H9 (cell line): ENCODE measurements around the gene TNIP2. TPM values are rescaled to one million over a fixed set of nuclear protein-coding genes. Genes with fewer than 3 reads are reported as not detected.

Source experiments
- DNase-seq: peaks from one replicate; pipeline ENCODE4 v3.0.0-alpha.2; 2017
- H2AFZ ChIP-seq: one replicate; pipeline ENCODE4 v1.6.1; 2013; ENCODE audit warnings: mild to moderate bottlenecking, low read length, control low read depth, moderate library complexity
- H2AK5ac ChIP-seq: 2 replicates; pipeline ENCODE4 v1.6.1; 2013; ENCODE audit warnings: low read length, control low read depth, mixed read lengths; ENCODE audit not compliant: insufficient read length
- H2BK120ac ChIP-seq: one replicate; pipeline ENCODE4 v1.6.1; 2013; ENCODE audit warnings: low read depth, mild to moderate bottlenecking, low read length, control low read depth, inconsistent platforms; ENCODE audit not compliant: poor library complexity, severe bottlenecking
- H2BK12ac ChIP-seq: 2 replicates; pipeline ENCODE4 v1.6.1; 2013; ENCODE audit warnings: low read length, control low read depth, mixed read lengths, low read depth; ENCODE audit not compliant: insufficient read length
- H2BK15ac ChIP-seq: 2 replicates; pipeline ENCODE4 v1.6.1; 2013; ENCODE audit warnings: low read depth, low read length, control low read depth
- H2BK20ac ChIP-seq: one replicate; pipeline ENCODE4 v1.6.1; 2013; ENCODE audit warnings: low read depth, mild to moderate bottlenecking, low read length, control low read depth, inconsistent platforms; ENCODE audit not compliant: poor library complexity, severe bottlenecking
- H2BK5ac ChIP-seq: 2 replicates; pipeline ENCODE4 v1.6.1; 2013; ENCODE audit warnings: low read length, control low read depth, mixed read lengths; ENCODE audit not compliant: insufficient read length
- H3K14ac ChIP-seq: 2 replicates; pipeline ENCODE4 v1.6.1; 2013; ENCODE audit warnings: low read length, control low read depth; ENCODE audit not compliant: insufficient read depth
- H3K18ac ChIP-seq: 2 replicates; pipeline ENCODE4 v1.6.1; 2013; ENCODE audit warnings: low read depth, mild to moderate bottlenecking, mixed read lengths, low read length, control low read depth; ENCODE audit not compliant: insufficient read length
- H3K23ac ChIP-seq: 2 replicates; pipeline ENCODE4 v1.6.1; 2013; ENCODE audit warnings: low read length, control low read depth, mixed read lengths, low read depth; ENCODE audit not compliant: insufficient read length
- H3K23me2 ChIP-seq: 2 replicates; pipeline ENCODE4 v1.6.1; 2013; ENCODE audit warnings: low read depth, mild to moderate bottlenecking, mixed read lengths, low read length, control low read depth; ENCODE audit not compliant: insufficient read length, poor library complexity, severe bottlenecking
- H3K27ac ChIP-seq: 2 replicates; pipeline ENCODE4 v1.5.1; 2013; ENCODE audit warnings: low read length, control low read depth, mixed read lengths, low read depth; ENCODE audit not compliant: insufficient read length
- H3K27me3 ChIP-seq: 2 replicates; pipeline ENCODE4 v1.6.1; 2013; ENCODE audit warnings: low read length, control low read depth, inconsistent platforms; ENCODE audit not compliant: insufficient read depth
- H3K4ac ChIP-seq: 2 replicates; pipeline ENCODE4 v1.6.1; 2013; ENCODE audit warnings: low read depth, mild to moderate bottlenecking, control low read depth, inconsistent platforms, low read length, moderate library complexity
- H3K4me1 ChIP-seq: 2 replicates; pipeline ENCODE4 v1.6.1; 2013; ENCODE audit warnings: low read length, control low read depth, inconsistent platforms; ENCODE audit not compliant: insufficient read depth
- H3K4me2 ChIP-seq: 2 replicates; pipeline ENCODE4 v1.6.1; 2013; ENCODE audit warnings: low read length, control low read depth, mixed read lengths; ENCODE audit not compliant: insufficient read length, insufficient read depth
- H3K56ac ChIP-seq: 2 replicates; pipeline ENCODE4 v1.6.1; 2013; ENCODE audit warnings: low read depth, mild to moderate bottlenecking, mixed read lengths, low read length, control low read depth; ENCODE audit not compliant: insufficient read length
- H3K79me1 ChIP-seq: 2 replicates; pipeline ENCODE4 v1.6.1; 2013; ENCODE audit warnings: low read depth, mild to moderate bottlenecking, moderate library complexity, low read length, control low read depth, inconsistent platforms; ENCODE audit not compliant: insufficient read depth, poor library complexity, severe bottlenecking
- H3K79me2 ChIP-seq: 2 replicates; pipeline ENCODE4 v1.6.1; 2013; ENCODE audit warnings: low read length, control low read depth, inconsistent platforms; ENCODE audit not compliant: insufficient read depth
- H3K9ac ChIP-seq: 2 replicates; pipeline ENCODE4 v1.6.1; 2013; ENCODE audit warnings: low read length, control low read depth, mixed read lengths; ENCODE audit not compliant: insufficient read length; ENCODE audit errors: extremely low read depth
- H3K9me3 ChIP-seq: one replicate; pipeline ENCODE4 v1.6.1; 2013; ENCODE audit warnings: low read depth, low read length, inconsistent platforms; ENCODE audit not compliant: control insufficient read depth
- H3T11ph ChIP-seq: one replicate; pipeline ENCODE4 v1.6.1; 2013; ENCODE audit warnings: mild to moderate bottlenecking, low read length, control low read depth, inconsistent platforms
- H4K20me1 ChIP-seq: one replicate; pipeline ENCODE4 v1.6.1; 2013; ENCODE audit not compliant: control insufficient read depth, insufficient read length, insufficient read depth
- H4K5ac ChIP-seq: 2 replicates; pipeline ENCODE4 v1.6.1; 2013; ENCODE audit warnings: low read depth, mild to moderate bottlenecking, mixed read lengths, low read length, control low read depth; ENCODE audit not compliant: insufficient read length
- H4K8ac ChIP-seq: replicated peaks from 2 replicates; pipeline ENCODE4 v1.6.1; 2013; ENCODE audit warnings: low read length, control low read depth, mixed read lengths, low read depth; ENCODE audit not compliant: insufficient read length
- H4K91ac ChIP-seq: 2 replicates; pipeline ENCODE4 v1.6.1; 2013; ENCODE audit warnings: low read depth, mild to moderate bottlenecking, moderate library complexity, mixed read lengths, low read length, control low read depth; ENCODE audit not compliant: insufficient read length
- H3K27ac Mint-ChIP-seq, 3 experiments: 2 replicates in 2 of 3; 3 replicates in 1 of 3; pipeline ENCODE4 v1.8.0; 2020 to 2021; ENCODE audit warnings: mixed read lengths in 3 of 3, mild to moderate bottlenecking in 1 of 3, moderate library complexity in 1 of 3
- H3K27me3 Mint-ChIP-seq: 2 replicates; pipeline ENCODE4 v1.8.0; 2021; ENCODE audit warnings: low read depth, mild to moderate bottlenecking, moderate library complexity, mixed read lengths
- H3K36me3 Mint-ChIP-seq, 3 experiments: 2 replicates in 2 of 3; 3 replicates in 1 of 3; pipeline ENCODE4 v1.8.0; 2020 to 2021; ENCODE audit warnings: low read depth in 3 of 3, mixed read lengths in 3 of 3; ENCODE audit not compliant: insufficient read depth in 1 of 3
- H3K4me1 Mint-ChIP-seq, 2 experiments: 2 replicates each; pipeline ENCODE4 v1.8.0; 2020; ENCODE audit warnings: mixed read lengths in 2 of 2
- H3K4me3 Mint-ChIP-seq, 2 experiments: 2 replicates in 1 of 2; 3 replicates in 1 of 2; pipeline ENCODE4 v1.8.0; 2020 to 2021; ENCODE audit warnings: mild to moderate bottlenecking in 2 of 2, mixed read lengths in 2 of 2, moderate library complexity in 1 of 2
- H3K9me3 Mint-ChIP-seq, 2 experiments: 2 replicates in 1 of 2; 3 replicates in 1 of 2; pipeline ENCODE4 v1.8.0; 2020; ENCODE audit warnings: mild to moderate bottlenecking in 2 of 2, mixed read lengths in 2 of 2, moderate library complexity in 1 of 2
- CTCF ChIP-seq: fragments of 200-600 bp; sonication (generic); conservative IDR thresholded peaks from 3 replicates; pipeline ENCODE4 v1.8.0; 2021; ENCODE audit warnings: antibody characterized with exemption, mild to moderate bottlenecking
- WGBS: extraction: QIAGEN DNeasy Blood & Tissue Kit; methylation state at CpG from one replicate; pipeline ENCODE4 v1.1.7; 2013; ENCODE audit warnings: missing lambda C conversion rate, low lambda C conversion rate, mixed read lengths; ENCODE audit not compliant: insufficient read length; ENCODE audit errors: extremely low coverage; 5-methylcytosine and 5-hydroxymethylcytosine counted together
- total RNA-seq: library from RNA; stranded (reverse); gene quantifications from 2 replicates; pipeline ENCODE4 v1.2.1, GENCODE V29; 2021

TNIP2 gene
- total RNA-seq, 1 experiment from 2014 or later, result 44.7 TPM

GRCh38 chr4:2750719-2751605 lies 5.2 kb downstream of the TNIP2 start:
- Histone ChIP-seq H2BK5ac (no peak overlapping the region), H3K27me3 (no peaks in the 10 kb centered on the region), H3K27ac (no peak overlapping the region), H3K79me2 (peaks cover 4% of the 10 kb centered on the region; the same call in 1 of the 2 replicates), H3K4me2 (no peak overlapping the region), H2BK15ac (no peak overlapping the region), H3K14ac (no peak overlapping the region), H2AK5ac (no peak overlapping the region), H3K23me2 (peaks cover 4% of the 10 kb centered on the region), H3K56ac (no peak overlapping the region), H4K5ac (no peak overlapping the region), H4K20me1 (no peaks in the 10 kb centered on the region), H2AFZ (no peak overlapping the region), H2BK20ac (no peak overlapping the region), H2BK120ac (no peak overlapping the region), H2BK12ac (no peak overlapping the region), H3K79me1 (peaks cover 4% of the 10 kb centered on the region), H4K91ac (no peak overlapping the region), H3K9me3 (no peaks in the 10 kb centered on the region), H3K9ac (no peak overlapping the region), H3K23ac (no peak overlapping the region), H3T11ph (no peak overlapping the region), H3K18ac (no peak overlapping the region), H4K8ac (no peak overlapping the region), H3K4me1 (no peaks in the 10 kb centered on the region), H3K4ac (no peak overlapping the region)
- Mint-ChIP-seq H3K27ac (no peak overlapping the region; a peak in 1 of 7 replicates), H3K36me3 (peaks cover 13 to 24% (median 17%) of the 10 kb centered on the region in 3 experiments; a peak in 6 of 7 replicates), H3K4me3 (no peak overlapping the region), H3K9me3 (no peaks in the 10 kb centered on the region), H3K4me1 (peaks cover 6 to 8% of the 10 kb centered on the region in 2 experiments), H3K27me3 (no peaks in the 10 kb centered on the region)
- no peak for DNase-seq
- no peak; the same call in 2 of the 3 replicates for TF ChIP-seq CTCF
- no CpG with 5 or more reads among the region's 19 CpGs for WGBS
